ENCODE results near the gene MICAL3.
"Not testable (repeated sequence)": the region's sequence is repeated elsewhere in the genome, so short reads cannot be mapped to it uniquely, and the experiment has no call there.

Gene MICAL3

GRCh38 chr22:18055619-18056160 lies 31.3 kb upstream of the MICAL3 start:
- Histone ChIP-seq H3K4me3 (ENCODE audit: low read depth, low read length, poor library complexity, severe bottlenecking) (no peak overlapping the region), H3K79me2 (ENCODE audit: insufficient read depth, low read length) (no peaks in the 10 kb centered on the region), H3K9me3 (ENCODE audit: low read length) (no peaks in the 10 kb centered on the region), H4K20me1 (ENCODE audit: insufficient read depth, low read length) (no peaks in the 10 kb centered on the region), H3K9ac (ENCODE audit: low read length) (no peak overlapping the region), H3K36me3 (ENCODE audit: insufficient read depth, low read length) (no peaks in the 10 kb centered on the region), H2AFZ (ENCODE audit: low read length) (no peak overlapping the region), H3K4me2 (ENCODE audit: low read length) (no peak overlapping the region), H3K9me2 (ENCODE audit: low read depth, low read length) (no peaks in the 10 kb centered on the region), H3F3A (ENCODE audit: insufficient read depth, low read length) (no peaks in the 10 kb centered on the region), H3K4me1 (ENCODE audit: insufficient read depth, low read length, severe bottlenecking) (no peaks in the 10 kb centered on the region), H3K27me3 (ENCODE audit: insufficient read depth, low read length) (no peaks in the 10 kb centered on the region), H3K27ac (ENCODE audit: low read depth, low read length, poor library complexity, severe bottlenecking) (no peak overlapping the region)
- TF ChIP-seq, protein P1, sequence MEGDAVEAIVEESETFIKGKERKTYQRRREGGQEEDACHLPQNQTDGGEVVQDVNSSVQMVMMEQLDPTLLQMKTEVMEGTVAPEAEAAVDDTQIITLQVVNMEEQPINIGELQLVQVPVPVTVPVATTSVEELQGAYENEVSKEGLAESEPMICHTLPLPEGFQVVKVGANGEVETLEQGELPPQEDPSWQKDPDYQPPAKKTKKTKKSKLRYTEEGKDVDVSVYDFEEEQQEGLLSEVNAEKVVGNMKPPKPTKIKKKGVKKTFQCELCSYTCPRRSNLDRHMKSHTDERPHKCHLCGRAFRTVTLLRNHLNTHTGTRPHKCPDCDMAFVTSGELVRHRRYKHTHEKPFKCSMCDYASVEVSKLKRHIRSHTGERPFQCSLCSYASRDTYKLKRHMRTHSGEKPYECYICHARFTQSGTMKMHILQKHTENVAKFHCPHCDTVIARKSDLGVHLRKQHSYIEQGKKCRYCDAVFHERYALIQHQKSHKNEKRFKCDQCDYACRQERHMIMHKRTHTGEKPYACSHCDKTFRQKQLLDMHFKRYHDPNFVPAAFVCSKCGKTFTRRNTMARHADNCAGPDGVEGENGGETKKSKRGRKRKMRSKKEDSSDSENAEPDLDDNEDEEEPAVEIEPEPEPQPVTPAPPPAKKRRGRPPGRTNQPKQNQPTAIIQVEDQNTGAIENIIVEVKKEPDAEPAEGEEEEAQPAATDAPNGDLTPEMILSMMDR (IDR thresholded peaks at IDR 0.05; ENCODE audit: low read length) = no peak
- TF ChIP-seq EZH2 (IDR thresholded peaks at IDR 0.05; ENCODE audit: borderline replicate concordance, low read length) = no peak

GRCh38 chr22:18053216-18053946 lies 29.0 kb upstream of the MICAL3 start:
- not testable (repeated sequence) for H3K9ac ChIP-seq (ENCODE audit: low read length); H3K4me3 ChIP-seq (ENCODE audit: low read depth, low read length, poor library complexity, severe bottlenecking); H3K79me2 ChIP-seq (ENCODE audit: insufficient read depth, low read length); H2AFZ ChIP-seq (ENCODE audit: low read length); H4K20me1 ChIP-seq (ENCODE audit: insufficient read depth, low read length); H3K36me3 ChIP-seq (ENCODE audit: insufficient read depth, low read length); H3K9me3 ChIP-seq (ENCODE audit: low read length); H3K4me1 ChIP-seq (ENCODE audit: insufficient read depth, low read length, severe bottlenecking); H3F3A ChIP-seq (ENCODE audit: insufficient read depth, low read length); H3K4me2 ChIP-seq (ENCODE audit: low read length); H3K9me2 ChIP-seq (ENCODE audit: low read depth, low read length); H3K27ac ChIP-seq (ENCODE audit: low read depth, low read length, poor library complexity, severe bottlenecking); H3K27me3 ChIP-seq (ENCODE audit: insufficient read depth, low read length)

GRCh38 chr22:18051113-18051512 lies 26.8 kb upstream of the MICAL3 start:
- H3K27me3 ChIP-seq (ENCODE audit: insufficient read depth, low read length); H3K27ac ChIP-seq (ENCODE audit: low read depth, low read length, poor library complexity, severe bottlenecking); H3F3A ChIP-seq (ENCODE audit: insufficient read depth, low read length): not testable (repeated sequence)

GRCh38 chr22:18050065-18050464 lies 25.7 kb upstream of the MICAL3 start:
- TF ChIP-seq, protein P1 (IDR thresholded peaks at IDR 0.05; ENCODE audit: low read length) = no peak
- TF ChIP-seq EZH2 (IDR thresholded peaks at IDR 0.05; ENCODE audit: borderline replicate concordance, low read length) = no peak
- Histone ChIP-seq H4K20me1 (ENCODE audit: insufficient read depth, low read length) (no peaks in the 10 kb centered on the region), H3K36me3 (ENCODE audit: insufficient read depth, low read length) (no peaks in the 10 kb centered on the region), H3K4me3 (ENCODE audit: low read depth, low read length, poor library complexity, severe bottlenecking) (no peak overlapping the region), H2AFZ (ENCODE audit: low read length) (no peak overlapping the region), H3K9me3 (ENCODE audit: low read length) (no peaks in the 10 kb centered on the region), H3K27me3 (ENCODE audit: insufficient read depth, low read length) (no peaks in the 10 kb centered on the region), H3F3A (ENCODE audit: insufficient read depth, low read length) (no peaks in the 10 kb centered on the region), H3K4me1 (ENCODE audit: insufficient read depth, low read length, severe bottlenecking) (no peaks in the 10 kb centered on the region), H3K79me2 (ENCODE audit: insufficient read depth, low read length) (no peaks in the 10 kb centered on the region), H3K27ac (ENCODE audit: low read depth, low read length, poor library complexity, severe bottlenecking) (no peak overlapping the region), H3K9me2 (ENCODE audit: low read depth, low read length) (no peaks in the 10 kb centered on the region), H3K4me2 (ENCODE audit: low read length) (no peak overlapping the region), H3K9ac (ENCODE audit: low read length) (no peak overlapping the region)

More at GRCh38 chr22:18051113-18051512, 26.8 kb upstream of the MICAL3 start:
- H2AFZ ChIP-seq (ENCODE audit: low read length); H3K9me3 ChIP-seq (ENCODE audit: low read length); H4K20me1 ChIP-seq (ENCODE audit: insufficient read depth, low read length); H3K4me1 ChIP-seq (ENCODE audit: insufficient read depth, low read length, severe bottlenecking); H3K4me3 ChIP-seq (ENCODE audit: low read depth, low read length, poor library complexity, severe bottlenecking); H3K36me3 ChIP-seq (ENCODE audit: insufficient read depth, low read length); H3K9me2 ChIP-seq (ENCODE audit: low read depth, low read length); H3K79me2 ChIP-seq (ENCODE audit: insufficient read depth, low read length); H3K4me2 ChIP-seq (ENCODE audit: low read length); H3K9ac ChIP-seq (ENCODE audit: low read length): not testable (repeated sequence)
